Gastroesophageal sphincter (tissue), 3 donors: ENCODE measurements around the gene ERVH48-1.

ENCODE experiments used
- POLR2AphosphoS5 ChIP-seq: sonication (generic); formaldehyde crosslinking; IDR thresholded peaks from one replicate; pipeline ENCODE4 v1.6.1; 2017; ENCODE audit warnings: antibody characterized with exemption
- TF ChIP-seq, protein P1 (sequence below), 4 experiments: fragments of 200-600 bp in 2 of 4; fragments of 450-650 bp in 2 of 4; sonication (generic) in 1 of 4; IDR thresholded peaks; one replicate each; pipeline ENCODE4 v1.5.1; 2017 to 2019; ENCODE audit warnings: antibody characterized with exemption in 4 of 4, mild to moderate bottlenecking in 2 of 4, moderate library complexity in 2 of 4

DNA sequence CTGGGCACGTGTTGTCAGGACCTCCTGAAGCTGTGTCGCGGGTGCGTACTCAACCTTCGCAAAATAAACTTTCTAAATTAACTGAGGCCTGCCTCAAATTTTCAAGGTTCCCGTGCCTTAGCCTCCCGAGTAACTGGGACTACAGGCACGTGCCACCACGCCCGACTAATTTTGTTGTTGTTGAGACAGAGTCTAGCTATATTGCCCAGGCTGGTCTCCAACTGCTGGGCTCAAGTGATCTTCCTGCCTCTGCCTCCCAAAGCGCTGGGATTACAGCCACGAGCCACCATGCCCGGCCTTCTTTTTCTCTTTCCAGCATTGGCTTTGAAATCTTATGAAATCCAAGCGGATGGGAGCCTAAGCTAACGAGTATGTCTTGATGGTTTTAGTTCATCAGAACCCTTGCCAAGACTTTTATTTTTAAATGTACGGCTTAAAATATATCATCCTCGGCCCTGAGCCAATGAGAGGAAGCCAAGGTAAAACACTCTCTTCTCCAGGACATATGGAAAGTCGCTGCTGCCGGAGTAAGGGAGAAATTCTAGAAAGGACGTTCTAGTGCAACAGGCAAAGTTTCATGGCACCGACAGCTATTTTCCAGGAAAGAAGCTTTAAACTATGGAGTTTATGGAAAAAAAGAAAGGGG is 12.7 kb upstream of the ERVH48-1 start:
- TF ChIP-seq, protein P1, sequence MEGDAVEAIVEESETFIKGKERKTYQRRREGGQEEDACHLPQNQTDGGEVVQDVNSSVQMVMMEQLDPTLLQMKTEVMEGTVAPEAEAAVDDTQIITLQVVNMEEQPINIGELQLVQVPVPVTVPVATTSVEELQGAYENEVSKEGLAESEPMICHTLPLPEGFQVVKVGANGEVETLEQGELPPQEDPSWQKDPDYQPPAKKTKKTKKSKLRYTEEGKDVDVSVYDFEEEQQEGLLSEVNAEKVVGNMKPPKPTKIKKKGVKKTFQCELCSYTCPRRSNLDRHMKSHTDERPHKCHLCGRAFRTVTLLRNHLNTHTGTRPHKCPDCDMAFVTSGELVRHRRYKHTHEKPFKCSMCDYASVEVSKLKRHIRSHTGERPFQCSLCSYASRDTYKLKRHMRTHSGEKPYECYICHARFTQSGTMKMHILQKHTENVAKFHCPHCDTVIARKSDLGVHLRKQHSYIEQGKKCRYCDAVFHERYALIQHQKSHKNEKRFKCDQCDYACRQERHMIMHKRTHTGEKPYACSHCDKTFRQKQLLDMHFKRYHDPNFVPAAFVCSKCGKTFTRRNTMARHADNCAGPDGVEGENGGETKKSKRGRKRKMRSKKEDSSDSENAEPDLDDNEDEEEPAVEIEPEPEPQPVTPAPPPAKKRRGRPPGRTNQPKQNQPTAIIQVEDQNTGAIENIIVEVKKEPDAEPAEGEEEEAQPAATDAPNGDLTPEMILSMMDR (IDR thresholded peaks at IDR 0.05): no peak
- TF ChIP-seq POLR2AphosphoS5: no peak
